Esophagus squamous epithelium (tissue), 4 donors: ENCODE data around the gene TMED3.

Source experiments
- CTCF ChIP-seq, 6 experiments: fragments of 450-650 bp in 4 of 6; fragments of 200-600 bp in 2 of 6; sonication (generic) in 2 of 6; IDR thresholded peaks; one replicate each; pipeline ENCODE4 v1.5.1; 2016 to 2019; ENCODE audit warnings: antibody characterized with exemption in 6 of 6, mild to moderate bottlenecking in 4 of 6, moderate library complexity in 4 of 6
- POLR2A ChIP-seq, 4 donors: fragments of 450-650 bp; IDR thresholded peaks; one replicate each; pipeline ENCODE4 v1.6.1; 2017; ENCODE audit warnings: antibody characterized with exemption in 4 of 4, mild to moderate bottlenecking in 4 of 4, moderate library complexity in 3 of 4

- no peak for TF ChIP-seq POLR2A (IDR thresholded peaks at IDR 0.05)
- no peak for TF ChIP-seq CTCF (IDR thresholded peaks at IDR 0.05)
Observed at GRCh38 chr15:79294075-79294474, 16.8 kb upstream of the TMED3 start.
